OCI-LY1 (cell line): ENCODE data around the gene SLC37A1.

Experiments used
- H2AFZ ChIP-seq: fragments of 200-600 bp; sonication (generic), shearing (Covaris generic); 2 replicates; pipeline ENCODE4 v1.6.0; 2014; ENCODE audit warnings: antibody characterized with exemption, mild to moderate bottlenecking, low read length
- H3F3A ChIP-seq: fragments of 200-600 bp; sonication (generic), shearing (Covaris generic); 2 replicates; pipeline ENCODE4 v1.6.0; 2014; ENCODE audit warnings: mild to moderate bottlenecking, antibody characterized with exemption, low read length, moderate library complexity; ENCODE audit not compliant: insufficient read depth
- H3K27ac ChIP-seq: fragments of 200-600 bp; sonication (generic); 2 replicates; pipeline ENCODE4 v1.5.1; 2014; ENCODE audit warnings: low read length, mixed run types, mild to moderate bottlenecking, low read depth; ENCODE audit not compliant: poor library complexity, severe bottlenecking
- H3K27me3 ChIP-seq: fragments of 200-600 bp; sonication (generic); 2 replicates; pipeline ENCODE4 v1.6.0; 2014; ENCODE audit warnings: antibody characterized with exemption, mild to moderate bottlenecking, low read length, moderate library complexity; ENCODE audit not compliant: insufficient read depth
- H3K36me3 ChIP-seq: fragments of 200-600 bp; sonication (generic); 2 replicates; pipeline ENCODE4 v1.6.1; 2014; ENCODE audit warnings: mild to moderate bottlenecking, antibody characterized with exemption, low read length, moderate library complexity, mixed read lengths; ENCODE audit not compliant: insufficient read depth
- H3K4me1 ChIP-seq: fragments of 200-600 bp; sonication (generic); 2 replicates; pipeline ENCODE4 v1.5.1; 2014; ENCODE audit warnings: mild to moderate bottlenecking, low read length, moderate library complexity; ENCODE audit not compliant: insufficient read depth, severe bottlenecking
- H3K4me2 ChIP-seq: fragments of 200-600 bp; sonication (generic), shearing (Covaris generic); 2 replicates; pipeline ENCODE4 v1.6.1; 2014; ENCODE audit warnings: low read length
- H3K4me3 ChIP-seq: fragments of 200-600 bp; sonication (generic); 2 replicates; pipeline ENCODE4 v1.5.1; 2014; ENCODE audit warnings: low read length, low read depth, mild to moderate bottlenecking, mixed read lengths; ENCODE audit not compliant: poor library complexity, severe bottlenecking
- H3K79me2 ChIP-seq: fragments of 200-600 bp; shearing (Covaris generic); 2 replicates; pipeline ENCODE4 v1.6.1; 2016; ENCODE audit warnings: mixed run types, low read length, mixed read lengths; ENCODE audit not compliant: insufficient read depth
- H3K9ac ChIP-seq: fragments of 200-600 bp; sonication (generic), shearing (Covaris generic); 2 replicates; pipeline ENCODE4 v1.6.1; 2014; ENCODE audit warnings: mild to moderate bottlenecking, low read length, mixed read lengths
- H3K9me2 ChIP-seq: fragments of 200-600 bp; sonication (generic), shearing (Covaris generic); 2 replicates; pipeline ENCODE4 v1.6.1; 2014; ENCODE audit warnings: low read depth, mild to moderate bottlenecking, low read length, mixed read lengths
- H3K9me3 ChIP-seq: fragments of 200-600 bp; shearing (Covaris generic); 2 replicates; pipeline ENCODE4 v1.6.1; 2014; ENCODE audit warnings: low read length, mixed read lengths
- H4K20me1 ChIP-seq: fragments of 200-600 bp; sonication (generic), shearing (Covaris generic); 2 replicates; pipeline ENCODE4 v1.6.0; 2016; ENCODE audit warnings: mild to moderate bottlenecking, low read length; ENCODE audit not compliant: insufficient read depth
- CTCF ChIP-seq: fragments of 200-600 bp; sonication (generic), shearing (Covaris generic); IDR thresholded peaks from 2 replicates; pipeline ENCODE4 v1.5.1; 2017; ENCODE audit warnings: mild to moderate bottlenecking, antibody characterized with exemption, low read length, moderate library complexity, mixed read lengths
- EZH2 ChIP-seq: fragments of 200-600 bp; sonication (generic), shearing (Covaris generic); IDR thresholded peaks from 2 replicates; pipeline ENCODE4 v1.8.0; 2017; ENCODE audit warnings: borderline replicate concordance, mixed run types, mild to moderate bottlenecking, antibody characterized with exemption, low read length, moderate library complexity, mixed read lengths

Gene SLC37A1

DNA sequence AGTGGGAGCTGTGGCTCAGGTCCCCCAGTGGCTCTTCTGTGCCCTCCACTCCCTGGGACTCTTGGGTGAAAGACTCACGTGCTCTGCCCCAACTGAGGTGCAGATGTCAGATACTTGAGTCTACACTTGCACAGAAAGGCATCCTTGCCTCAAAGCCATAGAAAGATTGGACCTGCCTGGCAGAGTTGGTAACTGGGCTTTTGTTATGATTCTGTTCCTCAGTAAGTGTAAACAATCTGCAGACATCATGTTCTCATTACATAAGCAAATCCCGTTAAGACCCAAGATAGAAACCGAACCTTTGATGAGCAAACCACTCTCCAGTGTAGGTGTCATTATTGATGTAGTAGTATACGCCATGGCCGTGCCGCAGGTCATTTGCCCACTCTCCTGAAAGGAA is 27.6 kb upstream of the SLC37A1 start:
- no peak overlapping the region for H3K4me3 ChIP-seq
- H2AFZ ChIP-seq, result no peak overlapping the region
- H3K4me2 ChIP-seq, result no peak overlapping the region
- no peak overlapping the region for H3K27ac ChIP-seq
- H3K27me3 ChIP-seq, result peaks cover 16% of the 10 kb centered on the region
- no peaks in the 10 kb centered on the region for H3K9me2 ChIP-seq
- no peak overlapping the region for H3K9ac ChIP-seq
- no peaks in the 10 kb centered on the region for H3K79me2 ChIP-seq
- H3F3A ChIP-seq, result no peaks in the 10 kb centered on the region
- H3K9me3 ChIP-seq, result no peaks in the 10 kb centered on the region
- H3K36me3 ChIP-seq, result no peaks in the 10 kb centered on the region
- H3K4me1 ChIP-seq, result no peaks in the 10 kb centered on the region
- no peaks in the 10 kb centered on the region for H4K20me1 ChIP-seq
- TF ChIP-seq CTCF (no peak), EZH2 (no peak)

DNA sequence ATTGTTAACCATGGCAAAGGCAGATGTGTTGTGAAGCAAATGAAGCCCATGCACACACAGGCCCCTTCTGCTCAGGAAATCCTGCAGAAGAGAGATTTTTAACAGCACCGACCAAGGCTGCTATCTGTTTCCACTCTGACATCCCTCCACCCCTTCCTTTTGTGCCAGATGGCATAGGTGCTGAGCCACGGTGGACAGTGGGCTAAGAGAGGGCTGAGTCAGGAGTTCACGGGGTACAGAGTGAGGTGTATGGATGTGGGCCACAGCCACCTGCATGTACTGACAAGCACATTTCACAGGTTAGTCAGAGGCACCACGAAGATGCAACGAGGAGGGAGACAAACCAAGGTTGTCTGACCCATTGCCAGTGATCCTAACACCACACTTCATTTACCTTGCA is 27.1 kb upstream of the SLC37A1 start:
- TF ChIP-seq CTCF, result no peak
- no peak for TF ChIP-seq EZH2
- H4K20me1 ChIP-seq, result no peaks in the 10 kb centered on the region
- H3K27me3 ChIP-seq, result peaks cover 13% of the 10 kb centered on the region
- no peaks in the 10 kb centered on the region for H3K9me3 ChIP-seq
- no peak overlapping the region for H2AFZ ChIP-seq
- H3K79me2 ChIP-seq, result no peaks in the 10 kb centered on the region
- no peak overlapping the region for H3K4me2 ChIP-seq
- no peak overlapping the region for H3K27ac ChIP-seq
- H3K36me3 ChIP-seq, result no peaks in the 10 kb centered on the region
- H3F3A ChIP-seq, result no peaks in the 10 kb centered on the region
- H3K4me1 ChIP-seq, result no peaks in the 10 kb centered on the region
- H3K9ac ChIP-seq, result no peak overlapping the region
- no peak overlapping the region for H3K4me3 ChIP-seq
- no peaks in the 10 kb centered on the region for H3K9me2 ChIP-seq

GRCh38 chr21:42489006-42489563 is 24.6 kb upstream of the SLC37A1 start:
- Histone ChIP-seq H3F3A (no peaks in the 10 kb centered on the region), H3K4me2 (no peak overlapping the region), H3K27me3 (peaks cover 13% of the 10 kb centered on the region; the same call in 1 of the 2 replicates), H4K20me1 (no peaks in the 10 kb centered on the region), H3K4me1 (no peaks in the 10 kb centered on the region), H2AFZ (no peak overlapping the region), H3K9me3 (no peaks in the 10 kb centered on the region), H3K9me2 (no peaks in the 10 kb centered on the region), H3K27ac (no peak overlapping the region), H3K79me2 (no peaks in the 10 kb centered on the region), H3K9ac (no peak overlapping the region), H3K36me3 (no peaks in the 10 kb centered on the region), H3K4me3 (no peak overlapping the region)
- no peak for TF ChIP-seq CTCF
- TF ChIP-seq EZH2, result no peak
